Stimulated activated CD4-positive, alpha-beta T cell treated with anti-CD3 and anti-CD28 coated beads, TNF-alpha, amount 100 ng/mL, for 1 hour (primary cell): Measurements from ENCODE around the gene UNC5B.

Experiments used
- DNase-seq, 3 donors: peaks; one replicate each; pipeline ENCODE4 v3.0.0-alpha.2; 2020; ENCODE audit warnings: low read depth in 3 of 3, low spot score in 1 of 3

UNC5B gene

GRCh38 chr10:71212318-71213126 is at the start of gene UNC5B:
UNC5B (plus strand) TSS chr10:71212570; CDS start chr10:71212986, 416 bp downstream.
- peak in 2 of 3 donors; percentile 13 to 43 for DNase-seq

DNA sequence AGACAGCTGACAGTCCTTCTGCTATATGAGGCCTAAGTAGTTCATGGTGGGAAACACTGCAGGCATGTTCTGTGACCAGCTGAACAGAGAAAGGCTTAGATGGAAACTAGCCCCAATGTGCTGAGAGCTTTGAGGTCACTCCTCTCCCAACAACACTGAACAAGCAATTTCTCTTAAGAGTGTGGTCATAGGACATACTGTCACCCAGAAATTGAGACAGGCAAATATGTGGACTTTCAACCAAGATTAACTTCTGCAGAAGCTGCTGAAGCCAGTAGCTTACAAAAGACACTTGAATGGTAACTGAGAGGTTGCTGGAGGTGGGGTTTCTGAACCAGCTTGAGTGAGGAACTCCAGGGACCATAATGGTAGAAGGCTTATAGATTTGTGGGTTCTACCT is 38.9 kb upstream of the UNC5B start:
- DNase-seq: no peak

DNA sequence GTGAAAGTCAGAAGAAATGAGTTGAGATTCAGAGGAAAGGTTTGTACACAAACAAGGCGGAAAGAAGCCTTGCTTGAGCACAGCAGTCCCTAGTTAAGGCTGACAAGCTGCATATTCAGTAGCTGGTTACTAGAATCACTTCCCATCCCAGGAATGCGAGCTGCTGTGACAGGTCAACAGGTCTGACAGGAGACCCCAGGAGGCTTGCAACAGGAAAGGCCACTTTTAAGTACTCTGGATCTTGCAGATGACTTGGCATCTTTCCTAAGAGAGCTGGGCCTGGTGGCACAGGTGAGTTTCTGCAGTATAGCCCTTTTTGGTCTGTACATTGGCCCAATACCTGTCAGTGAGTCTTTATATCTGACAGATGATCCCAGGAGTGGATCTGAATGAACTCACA is 35.7 kb upstream of the UNC5B start:
- DNase-seq: no peak

DNA sequence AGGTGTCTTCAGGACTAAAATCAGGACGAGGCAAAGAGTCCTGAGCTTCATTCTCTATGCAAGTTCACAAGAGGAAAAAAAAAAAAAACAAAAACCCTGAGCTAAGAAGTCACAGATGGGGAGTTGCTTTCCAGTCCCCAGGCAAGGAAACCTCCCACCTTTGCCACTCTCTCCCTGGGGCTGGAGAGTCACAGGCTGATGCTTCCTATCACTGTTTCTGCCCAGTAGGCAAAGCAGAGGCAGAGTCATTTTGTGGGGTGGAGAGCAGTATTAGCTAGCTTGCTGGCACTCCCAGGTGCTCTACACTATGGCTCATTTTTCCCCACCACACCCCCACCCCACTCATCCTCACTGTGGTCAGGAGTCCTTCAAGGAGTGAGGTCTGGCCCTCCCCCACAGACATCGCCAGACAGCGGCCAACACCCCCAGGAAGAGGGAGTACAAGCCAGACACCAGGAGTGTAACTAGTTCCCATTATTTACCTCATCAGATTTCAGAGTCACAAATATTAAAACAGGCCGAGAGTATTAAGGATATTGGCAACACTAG is 34.6 kb upstream of the UNC5B start:
- DNase-seq: no peak

GRCh38 chr10:71178880-71179279 is 33.5 kb upstream of the UNC5B start:
- DNase-seq: no peak

DNA sequence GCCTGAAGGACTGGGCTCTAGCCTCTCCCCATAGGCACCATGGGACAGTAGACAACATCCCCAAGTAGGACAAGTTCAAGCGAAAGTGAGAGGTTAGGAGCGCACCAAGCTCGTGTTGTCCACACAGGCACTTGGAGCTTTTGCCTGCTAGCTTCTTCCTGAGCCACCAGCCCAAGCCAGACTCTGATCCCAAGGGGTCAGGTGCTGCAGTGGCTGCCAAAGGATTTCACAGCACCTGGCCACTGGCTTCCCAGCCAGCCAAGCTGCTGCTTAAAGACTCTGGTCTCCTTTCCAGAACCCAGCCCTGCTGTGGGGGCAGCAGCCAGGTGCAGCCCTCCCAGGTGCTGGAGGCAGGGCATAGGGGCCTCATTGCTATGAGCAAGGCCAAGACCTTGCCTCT is 33.0 kb upstream of the UNC5B start:
- no peak for DNase-seq

GRCh38 chr10:71184421-71184820 is 27.9 kb upstream of the UNC5B start:
- no peak for DNase-seq

DNA sequence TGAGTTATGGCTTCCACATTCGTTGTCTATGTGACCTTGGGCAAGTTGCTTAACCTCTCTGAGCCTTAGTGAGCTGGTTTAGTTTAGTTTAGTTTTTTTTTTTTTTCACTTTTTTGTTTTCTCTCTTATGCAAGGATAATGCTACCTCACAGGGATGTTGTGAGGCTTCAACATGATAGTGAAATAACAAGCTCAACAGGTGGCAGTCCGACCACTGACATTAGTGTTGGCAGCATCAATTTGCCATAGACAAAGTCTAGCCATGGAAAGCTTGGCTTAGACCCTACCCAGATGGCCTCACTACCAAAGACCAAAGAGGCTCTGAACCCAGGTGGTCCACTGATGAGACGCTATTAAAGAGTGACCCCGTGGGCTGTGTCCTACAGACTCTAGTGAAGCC is 27.2 kb upstream of the UNC5B start:
- no peak for DNase-seq

- no peak for DNase-seq
Measured at GRCh38 chr10:71187197-71187596, 25.2 kb upstream of the UNC5B start.

DNA sequence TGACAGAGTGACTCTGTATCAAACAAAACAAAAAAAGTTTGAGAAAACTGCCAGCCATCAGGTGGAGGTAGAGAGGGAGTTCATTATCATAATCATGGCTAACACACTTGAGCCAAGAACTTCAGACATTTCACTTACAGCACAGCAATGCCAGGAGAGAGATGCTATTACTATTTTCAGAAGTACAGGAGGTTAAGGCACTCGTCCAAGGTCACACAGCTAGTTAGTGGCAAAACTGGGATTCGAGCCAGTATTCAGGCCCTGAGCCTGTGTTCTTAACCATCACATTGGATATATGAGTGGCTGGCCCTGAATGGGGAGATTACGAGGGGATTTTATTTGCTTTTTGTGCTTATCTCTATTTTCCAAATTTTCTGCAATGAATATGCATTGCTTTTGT is 24.8 kb upstream of the UNC5B start:
- DNase-seq: no peak

DNA sequence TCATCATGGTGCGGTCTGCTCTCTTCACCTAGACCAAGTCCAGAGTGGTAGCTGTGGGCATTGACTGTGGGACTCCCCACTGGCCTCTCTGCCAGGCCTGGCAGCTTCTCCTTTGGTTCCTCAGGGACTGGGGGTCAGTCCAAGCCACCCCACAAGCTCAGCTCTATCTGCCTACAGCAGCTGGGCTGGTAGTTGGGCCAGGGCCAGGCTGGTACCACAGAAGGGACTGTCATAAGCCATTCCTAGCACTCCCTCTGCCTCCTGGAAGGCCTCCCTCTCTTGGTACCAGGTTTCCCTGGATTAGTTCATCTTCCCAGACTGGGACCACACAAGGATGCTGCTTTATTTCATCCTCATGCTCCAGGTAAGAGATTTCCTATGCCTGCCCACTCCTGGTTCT is 24.2 kb upstream of the UNC5B start:
- no peak for DNase-seq

GRCh38 chr10:71191019-71191418 is 21.4 kb upstream of the UNC5B start:
- DNase-seq: no peak

DNA sequence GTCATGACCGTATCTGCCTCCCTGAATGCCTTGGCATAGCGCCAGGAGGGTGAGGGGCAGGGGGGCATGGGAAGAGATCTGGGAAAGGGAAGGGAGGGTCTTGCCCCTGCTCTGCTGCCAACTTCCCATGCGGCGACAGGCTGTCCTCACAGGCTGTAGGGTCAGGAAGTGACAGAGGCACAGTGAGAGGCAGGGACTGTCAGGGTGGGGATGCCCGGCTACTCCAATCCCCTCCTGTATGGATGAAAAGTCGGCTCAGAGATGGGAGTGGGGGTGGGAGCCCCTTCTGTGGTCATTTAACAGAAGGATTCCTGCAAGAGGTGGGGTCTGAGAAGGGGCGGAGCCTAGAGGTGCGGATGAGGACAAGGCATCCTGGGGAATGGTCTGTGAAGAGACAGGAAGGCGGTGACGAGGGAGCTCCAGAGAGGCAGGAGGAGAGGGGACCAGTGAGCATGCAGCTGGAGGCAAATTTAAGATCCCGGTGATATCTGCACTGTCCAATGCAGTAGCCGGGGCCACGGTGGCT is 20.8 kb upstream of the UNC5B start:
- no peak for DNase-seq

- DNase-seq: no peak
Measured at GRCh38 chr10:71193516-71193915, 18.9 kb upstream of the UNC5B start.

DNA sequence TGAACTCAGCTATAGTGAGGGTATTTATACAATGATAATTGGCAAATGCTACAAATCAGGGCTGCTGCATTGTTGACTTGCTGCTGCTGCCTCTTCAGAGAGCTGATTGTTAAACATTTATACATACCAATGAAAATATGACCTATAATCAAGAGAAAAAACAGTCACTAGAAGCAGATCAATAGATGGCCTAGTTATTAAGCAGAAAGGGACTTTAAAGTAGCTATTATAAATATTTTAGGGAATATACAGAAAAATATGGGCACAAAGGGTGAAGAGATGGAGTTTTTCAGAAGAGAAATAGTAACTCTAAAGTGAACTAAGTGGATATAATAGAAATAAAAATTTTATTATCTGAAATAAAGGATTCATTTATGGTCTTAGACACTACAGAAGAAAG is 14.4 kb upstream of the UNC5B start:
- DNase-seq: no peak

DNA sequence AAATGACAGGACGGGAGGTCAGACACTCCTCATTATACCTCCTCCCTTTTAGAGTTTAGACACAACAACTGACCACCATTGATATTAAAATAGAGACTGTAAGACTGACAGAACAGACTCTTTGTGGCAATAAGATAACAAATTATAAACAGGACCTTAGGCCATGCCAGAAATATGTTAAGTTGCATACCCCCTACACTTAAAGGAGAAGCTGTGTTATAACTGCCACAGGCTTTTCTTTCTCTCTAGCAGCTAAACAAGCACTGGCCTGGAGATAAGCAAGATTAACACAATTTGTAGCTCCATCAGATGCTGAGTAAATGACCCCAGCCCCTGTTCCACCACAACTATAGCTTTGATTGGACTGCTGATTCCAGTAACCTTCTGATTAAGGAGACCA is 10.5 kb upstream of the UNC5B start:
- DNase-seq: no peak

- no peak for DNase-seq
Measured at GRCh38 chr10:71202314-71202713, 10.1 kb upstream of the UNC5B start.

DNA sequence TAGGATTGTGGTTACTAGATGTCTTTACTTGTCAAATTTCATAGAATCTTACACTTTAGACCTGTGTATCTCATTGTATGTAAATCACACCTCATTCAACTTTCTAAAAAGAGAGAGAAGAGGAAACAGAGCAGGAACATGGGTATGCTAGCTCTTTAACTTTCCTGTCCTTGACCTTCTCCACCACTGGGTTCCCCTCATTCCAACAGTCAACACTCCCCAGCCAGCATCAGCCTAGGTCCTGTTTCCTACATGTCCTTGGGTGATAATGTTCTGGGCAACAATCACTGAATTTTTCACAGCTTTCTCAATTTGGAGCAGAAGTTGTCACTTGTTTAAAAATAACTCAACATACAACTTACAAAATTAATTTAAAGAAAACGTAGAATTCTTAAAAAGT is 9.2 kb upstream of the UNC5B start:
- no peak for DNase-seq

DNA sequence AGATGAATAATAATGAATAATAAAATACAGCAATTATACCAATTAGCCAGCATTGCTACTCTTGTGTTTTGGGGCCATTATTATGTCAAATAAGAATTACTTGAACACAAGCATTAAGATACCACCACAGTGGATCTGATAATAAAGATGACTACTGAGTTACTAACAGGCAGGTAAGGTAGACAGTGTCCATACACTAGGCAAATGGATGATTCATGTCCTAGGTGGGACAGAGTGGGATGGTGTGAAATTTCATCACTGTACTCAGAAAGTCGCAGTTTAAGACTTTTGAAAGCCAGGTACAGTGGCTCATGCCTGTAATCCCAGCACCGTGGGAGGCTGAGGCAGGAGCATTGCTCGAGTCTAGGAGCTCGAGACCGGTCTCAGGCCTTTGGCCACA is 8.7 kb upstream of the UNC5B start:
- no peak for DNase-seq

DNA sequence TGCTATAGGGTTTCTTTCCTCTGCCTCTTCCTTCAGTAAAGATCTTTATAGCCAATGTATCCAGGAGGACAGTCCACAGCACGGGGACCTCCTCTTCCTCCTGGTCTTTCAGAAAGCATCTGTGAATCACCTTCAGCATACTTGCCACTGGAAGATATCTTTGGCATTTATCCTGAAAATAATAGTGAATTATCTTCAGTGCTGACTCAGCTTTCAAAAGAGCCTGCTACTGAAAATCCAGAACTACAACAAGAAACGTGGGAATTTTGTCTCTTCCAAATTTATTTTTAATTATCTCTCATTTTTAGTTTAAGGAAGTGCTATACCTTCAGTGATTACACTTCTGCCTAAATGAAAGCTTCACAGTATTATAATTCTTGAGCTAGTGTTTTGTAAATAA is 7.6 kb upstream of the UNC5B start:
- no peak for DNase-seq

DNA sequence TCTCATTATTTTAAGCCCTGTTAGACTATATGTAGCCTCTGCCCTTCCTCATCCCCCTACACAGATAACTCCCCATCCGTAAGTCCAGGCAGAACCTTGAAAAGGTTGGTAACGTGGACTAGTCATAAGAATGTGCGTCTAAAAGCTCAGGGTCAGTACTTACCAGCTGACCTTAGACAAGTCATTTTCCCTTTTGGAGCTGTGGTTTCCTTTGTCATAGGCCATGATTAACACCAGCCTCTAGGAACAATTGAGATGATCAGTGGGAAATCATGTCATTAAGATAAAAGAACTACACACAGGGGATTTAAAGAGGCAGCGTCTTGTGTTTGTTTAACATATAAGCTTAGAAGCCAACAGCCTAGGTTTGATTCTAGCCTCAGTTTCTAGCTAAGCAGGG is 6.9 kb upstream of the UNC5B start:
- DNase-seq: no peak

DNA sequence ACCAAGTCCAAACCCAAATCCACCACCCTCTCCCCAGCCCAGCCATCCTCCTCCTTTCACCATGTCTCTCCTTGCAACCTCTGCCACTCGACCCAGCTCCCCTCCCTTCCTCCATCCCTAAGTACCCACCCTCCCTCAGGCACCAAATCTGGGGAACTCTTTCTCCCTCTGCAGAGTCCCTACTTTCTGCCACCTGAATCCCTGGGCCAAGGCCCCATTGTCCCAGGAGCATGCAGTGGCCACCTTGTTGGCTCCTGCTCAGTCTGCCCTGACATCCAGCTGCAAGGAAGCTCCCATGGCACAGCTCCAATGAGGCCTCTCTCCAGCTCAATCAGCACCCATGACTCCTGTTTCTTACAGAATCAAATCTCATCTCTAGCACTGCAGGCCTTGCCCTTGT is 5.5 kb upstream of the UNC5B start:
- DNase-seq: no peak

GRCh38 chr10:71207578-71207977 is 4.8 kb upstream of the UNC5B start:
- DNase-seq: no peak
